Measurements from ENCODE around the gene GNAS.

The GNAS gene

DNA sequence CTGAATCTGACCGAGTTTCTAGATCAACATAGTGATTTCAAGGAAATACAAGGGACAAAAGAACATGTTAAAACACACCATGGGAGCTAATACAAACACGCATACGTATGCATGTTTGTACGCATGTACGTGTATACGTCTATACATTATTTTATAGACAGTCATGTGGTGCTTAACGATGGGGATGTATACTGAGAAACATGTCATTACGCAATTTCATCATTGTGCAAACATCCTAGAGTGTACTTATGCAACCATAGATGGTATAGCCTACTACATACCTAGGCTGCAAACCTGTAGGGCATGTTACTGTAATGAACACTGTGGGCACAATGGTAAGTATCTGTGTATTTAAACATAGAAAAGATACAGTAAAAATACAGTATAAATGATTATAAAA lies 103.6 kb downstream of the GNAS start:
- no peak for TF ChIP-seq POLR2A (IDR thresholded peaks at IDR 0.05; ENCODE audit: extremely low read depth, insufficient read length)
- peak; percentile 60 for TF ChIP-seq MYC (IDR thresholded peaks at IDR 0.05; ENCODE audit: low read depth, low read length)
- peak; percentile 60 for TF ChIP-seq MAX (IDR thresholded peaks at IDR 0.05; ENCODE audit: low read depth, low read length)
- TF ChIP-seq, protein P1, sequence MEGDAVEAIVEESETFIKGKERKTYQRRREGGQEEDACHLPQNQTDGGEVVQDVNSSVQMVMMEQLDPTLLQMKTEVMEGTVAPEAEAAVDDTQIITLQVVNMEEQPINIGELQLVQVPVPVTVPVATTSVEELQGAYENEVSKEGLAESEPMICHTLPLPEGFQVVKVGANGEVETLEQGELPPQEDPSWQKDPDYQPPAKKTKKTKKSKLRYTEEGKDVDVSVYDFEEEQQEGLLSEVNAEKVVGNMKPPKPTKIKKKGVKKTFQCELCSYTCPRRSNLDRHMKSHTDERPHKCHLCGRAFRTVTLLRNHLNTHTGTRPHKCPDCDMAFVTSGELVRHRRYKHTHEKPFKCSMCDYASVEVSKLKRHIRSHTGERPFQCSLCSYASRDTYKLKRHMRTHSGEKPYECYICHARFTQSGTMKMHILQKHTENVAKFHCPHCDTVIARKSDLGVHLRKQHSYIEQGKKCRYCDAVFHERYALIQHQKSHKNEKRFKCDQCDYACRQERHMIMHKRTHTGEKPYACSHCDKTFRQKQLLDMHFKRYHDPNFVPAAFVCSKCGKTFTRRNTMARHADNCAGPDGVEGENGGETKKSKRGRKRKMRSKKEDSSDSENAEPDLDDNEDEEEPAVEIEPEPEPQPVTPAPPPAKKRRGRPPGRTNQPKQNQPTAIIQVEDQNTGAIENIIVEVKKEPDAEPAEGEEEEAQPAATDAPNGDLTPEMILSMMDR (IDR thresholded peaks at IDR 0.05; ENCODE audit: low read depth, low read length) = no peak
- DNase-seq (ENCODE audit: low read depth) = peak; percentile 85
- peak overlapping the region; percentile 1 for H3K4me3 ChIP-seq (ENCODE audit: low read depth, low read length)

- H3K4me3 ChIP-seq (ENCODE audit: low read depth, low read length) = no peak overlapping the region
- TF ChIP-seq MYC (IDR thresholded peaks at IDR 0.05; ENCODE audit: low read depth, low read length) = no peak
- TF ChIP-seq MAX (IDR thresholded peaks at IDR 0.05; ENCODE audit: low read depth, low read length) = no peak
- TF ChIP-seq POLR2A (IDR thresholded peaks at IDR 0.05; ENCODE audit: extremely low read depth, insufficient read length) = no peak
- TF ChIP-seq, protein P1 (IDR thresholded peaks at IDR 0.05; ENCODE audit: low read depth, low read length) = no peak
Measured at GRCh38 chr20:58959652-58960051, 107.1 kb downstream of the GNAS start.

More at GRCh38 chr20:58959652-58960051, 107.1 kb downstream of the GNAS start:
- no peak for DNase-seq (ENCODE audit: low read depth)
